GM19240 (cell line): ENCODE data around the gene UGT1A5.

Experiments used
- DNase-seq: peaks from one replicate; pipeline ENCODE4 v3.0.0; 2011; ENCODE audit warnings: low spot score; ENCODE audit not compliant: insufficient read length

UGT1A5 gene

DNA sequence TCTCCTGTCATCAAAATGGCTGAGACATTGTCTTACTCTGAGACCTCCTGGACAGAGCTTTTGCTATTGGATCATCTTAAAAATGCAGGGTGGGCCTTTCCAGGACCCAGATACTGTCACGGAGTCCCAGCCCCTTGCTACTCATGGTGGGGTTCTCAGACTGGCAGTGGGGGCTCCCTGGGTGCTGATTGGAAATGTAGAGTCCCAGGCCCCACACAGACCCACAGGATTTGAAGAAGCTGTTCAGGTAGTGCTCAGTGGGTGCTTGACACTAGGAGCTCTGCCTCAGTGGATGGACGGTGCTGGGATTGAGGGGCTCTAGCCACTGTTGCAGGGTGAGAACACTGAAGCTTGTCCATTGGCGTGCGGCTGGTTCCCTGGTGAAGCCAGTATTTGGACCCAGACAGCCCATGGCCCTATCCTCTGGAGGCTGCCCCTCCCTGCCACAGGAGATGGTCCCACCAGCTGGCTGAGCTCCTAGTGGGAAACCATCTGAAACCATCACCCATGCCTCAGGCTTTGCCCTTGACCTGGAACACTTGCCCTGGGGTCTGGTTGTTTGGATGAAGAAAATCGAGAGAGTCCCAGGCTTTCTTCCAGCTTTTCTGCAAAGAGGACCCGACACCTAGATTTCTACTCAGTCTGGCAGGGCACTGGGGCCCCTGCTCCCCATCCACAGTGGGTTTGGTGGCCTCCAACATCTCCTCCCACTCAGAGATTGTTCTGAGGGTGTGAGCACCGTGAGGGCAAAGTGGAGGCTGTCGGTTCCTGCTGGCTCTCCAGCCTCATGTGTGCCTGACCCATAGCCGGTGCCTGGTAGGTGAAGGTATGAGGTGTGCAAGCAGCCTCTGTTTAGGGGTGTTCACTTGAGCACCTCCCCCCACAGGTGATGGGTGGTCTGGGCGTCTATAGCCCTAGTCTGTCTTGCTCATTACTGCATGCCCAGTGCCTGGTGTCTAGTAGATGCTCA lies 95.5 kb downstream of the UGT1A5 start:
- DNase-seq, result no peak

- DNase-seq, result no peak
Measured at GRCh38 chr2:233810385-233810784, 97.7 kb downstream of the UGT1A5 start.

DNA sequence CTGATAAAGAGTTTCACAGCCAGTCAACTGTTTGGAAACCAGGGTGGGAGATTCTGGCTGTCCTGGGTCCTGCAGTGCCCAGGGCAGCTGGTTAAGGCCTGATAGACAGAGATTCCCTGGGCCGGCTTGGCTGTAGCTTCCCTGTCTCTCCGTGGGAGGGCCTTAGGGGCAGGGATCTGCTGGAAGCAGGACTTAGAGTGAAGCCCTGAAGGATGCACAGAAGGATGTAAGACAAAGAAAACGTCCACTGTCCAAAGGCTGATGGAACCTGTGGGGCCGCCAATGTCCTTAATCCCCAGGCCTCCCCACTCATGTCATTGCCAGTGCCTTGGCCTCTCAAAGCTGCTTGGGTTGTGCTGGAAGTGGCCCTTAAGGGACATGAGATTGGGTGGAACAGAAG lies 98.4 kb downstream of the UGT1A5 start:
- no peak for DNase-seq

GRCh38 chr2:233811732-233812131 lies 99.0 kb downstream of the UGT1A5 start:
- no peak for DNase-seq

DNA sequence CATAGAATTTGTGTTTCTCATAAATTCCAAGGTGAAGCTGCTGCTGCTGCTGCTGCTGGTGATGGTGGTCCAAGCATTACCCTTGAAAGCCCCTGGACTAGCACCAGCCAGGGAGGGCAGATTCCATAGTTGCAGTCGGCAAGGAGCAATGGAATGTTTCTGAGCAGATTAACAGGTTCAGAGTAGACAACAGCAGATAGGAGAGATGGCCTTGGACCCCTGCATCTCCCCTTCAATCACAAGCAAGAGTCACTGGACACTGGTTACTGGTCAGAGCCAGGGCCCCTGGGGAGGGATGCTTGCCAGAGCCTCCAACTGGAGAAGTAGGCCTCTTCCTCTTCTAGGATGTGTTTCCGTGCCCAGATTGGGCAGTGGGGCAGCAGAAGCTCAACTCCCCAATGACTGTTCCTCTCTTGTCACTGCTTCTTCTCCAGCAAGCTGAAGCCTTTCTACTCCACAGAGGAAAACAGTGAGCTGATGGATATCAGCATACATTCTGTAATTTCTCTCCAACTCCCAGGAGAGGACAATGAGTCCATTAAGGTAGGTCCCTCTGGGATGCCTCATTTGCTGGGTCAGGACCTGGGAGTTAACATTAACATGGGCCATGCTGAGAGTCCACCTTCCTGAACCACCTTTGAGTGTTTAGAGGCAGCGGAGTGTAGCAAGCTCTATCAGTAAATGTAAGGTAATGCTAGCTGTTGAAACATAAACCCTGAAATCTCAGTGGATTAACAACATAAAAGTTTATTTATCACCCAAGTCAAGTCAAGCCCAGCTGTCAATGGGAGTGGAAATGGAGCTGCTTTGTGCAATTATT lies 100.7 kb downstream of the UGT1A5 start:
- no peak for DNase-seq

DNA sequence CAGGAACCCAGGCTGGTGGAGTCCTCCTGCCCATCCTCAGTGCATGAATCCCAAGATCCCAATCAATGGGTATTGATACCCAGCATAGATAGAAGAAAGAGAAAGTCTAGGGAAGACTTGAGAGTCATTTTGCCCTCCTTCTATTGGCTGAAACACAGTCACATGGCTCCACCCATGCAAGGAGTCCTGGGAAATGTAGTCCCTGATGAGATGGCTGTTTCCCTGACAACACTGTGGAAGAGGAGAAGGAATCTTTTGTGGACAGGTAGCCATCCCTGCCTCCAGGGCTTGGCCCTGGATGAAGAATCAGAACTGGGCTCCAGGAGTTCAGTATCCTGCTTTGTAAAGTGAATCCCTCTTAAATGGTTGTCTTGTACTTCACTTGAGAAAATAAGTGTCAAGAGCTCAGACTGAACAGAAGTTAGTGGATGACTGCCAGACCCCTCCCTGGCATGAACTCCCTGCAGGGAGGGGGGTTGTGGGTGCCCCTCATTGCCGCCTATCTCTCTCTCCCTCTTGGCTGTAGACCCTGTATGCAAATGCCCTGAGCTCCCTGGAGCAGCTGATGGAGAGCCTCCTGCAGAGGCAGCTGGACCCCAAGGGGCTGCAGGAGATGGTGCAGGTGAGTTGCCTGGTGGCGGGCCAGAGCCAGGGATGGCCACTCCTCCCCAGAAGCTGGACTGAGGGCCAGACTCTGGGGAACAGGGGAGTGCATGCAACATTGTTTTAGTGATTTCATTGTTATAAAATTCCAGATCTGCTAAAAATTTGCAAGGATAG lies 101.5 kb downstream of the UGT1A5 start:
- no peak for DNase-seq

- no peak for DNase-seq
Measured at GRCh38 chr2:233815861-233816260, 103.2 kb downstream of the UGT1A5 start.

- DNase-seq, result no peak
Measured at GRCh38 chr2:233816334-233816733, 103.6 kb downstream of the UGT1A5 start.

DNA sequence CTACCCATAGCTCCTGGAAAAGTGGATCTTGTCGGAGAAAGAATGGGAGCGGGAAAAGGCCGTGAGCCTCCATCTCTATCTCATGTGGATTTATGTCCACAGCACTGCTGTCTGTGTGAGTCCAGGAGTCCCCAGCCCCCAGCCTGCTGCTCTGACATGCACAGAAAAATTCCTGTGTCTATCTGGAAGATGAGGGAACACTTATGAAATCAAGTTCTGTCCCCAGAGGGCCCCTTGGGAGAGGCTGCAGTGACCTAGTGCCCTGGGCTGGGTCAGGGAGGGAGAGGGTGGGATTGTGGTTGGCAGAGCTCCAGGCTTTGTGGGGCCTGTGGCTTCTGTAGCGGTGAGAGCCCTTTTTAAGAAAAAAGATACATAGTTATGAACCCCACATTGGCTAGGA lies 104.1 kb downstream of the UGT1A5 start:
- DNase-seq, result no peak

GRCh38 chr2:233817361-233817911 lies 104.7 kb downstream of the UGT1A5 start:
- DNase-seq, result no peak

DNA sequence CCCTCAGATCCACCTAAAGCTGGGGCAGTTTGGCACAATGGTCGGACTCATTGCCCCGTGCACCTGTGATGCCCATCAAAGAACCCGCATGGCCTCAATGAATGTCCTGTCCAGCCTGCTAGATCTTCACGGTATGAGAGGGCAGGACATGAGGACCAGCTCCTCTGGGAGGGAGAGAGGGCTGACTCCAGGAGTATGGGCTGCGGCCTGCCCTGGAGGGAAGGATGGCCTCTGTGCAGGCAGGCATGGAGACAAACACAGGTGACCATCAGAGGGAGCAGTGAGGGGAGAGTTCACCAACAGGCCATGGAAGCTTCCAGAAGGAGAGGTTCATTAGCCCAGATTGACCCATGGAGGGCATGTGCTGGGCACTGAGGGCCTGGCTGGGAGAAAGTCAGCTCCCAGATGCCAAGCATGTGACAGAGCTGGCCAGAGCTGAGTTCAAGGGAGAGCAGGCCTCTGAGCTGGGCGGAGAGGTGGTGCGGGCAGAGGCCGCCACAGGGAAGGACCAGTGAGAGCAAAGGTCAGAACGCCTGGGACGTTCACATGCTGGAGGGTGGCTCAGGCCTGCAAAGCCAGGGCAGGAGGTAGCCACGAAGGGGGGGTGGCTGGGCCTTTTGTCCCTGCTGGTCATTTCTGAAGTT lies 105.4 kb downstream of the UGT1A5 start:
- DNase-seq, result no peak

DNA sequence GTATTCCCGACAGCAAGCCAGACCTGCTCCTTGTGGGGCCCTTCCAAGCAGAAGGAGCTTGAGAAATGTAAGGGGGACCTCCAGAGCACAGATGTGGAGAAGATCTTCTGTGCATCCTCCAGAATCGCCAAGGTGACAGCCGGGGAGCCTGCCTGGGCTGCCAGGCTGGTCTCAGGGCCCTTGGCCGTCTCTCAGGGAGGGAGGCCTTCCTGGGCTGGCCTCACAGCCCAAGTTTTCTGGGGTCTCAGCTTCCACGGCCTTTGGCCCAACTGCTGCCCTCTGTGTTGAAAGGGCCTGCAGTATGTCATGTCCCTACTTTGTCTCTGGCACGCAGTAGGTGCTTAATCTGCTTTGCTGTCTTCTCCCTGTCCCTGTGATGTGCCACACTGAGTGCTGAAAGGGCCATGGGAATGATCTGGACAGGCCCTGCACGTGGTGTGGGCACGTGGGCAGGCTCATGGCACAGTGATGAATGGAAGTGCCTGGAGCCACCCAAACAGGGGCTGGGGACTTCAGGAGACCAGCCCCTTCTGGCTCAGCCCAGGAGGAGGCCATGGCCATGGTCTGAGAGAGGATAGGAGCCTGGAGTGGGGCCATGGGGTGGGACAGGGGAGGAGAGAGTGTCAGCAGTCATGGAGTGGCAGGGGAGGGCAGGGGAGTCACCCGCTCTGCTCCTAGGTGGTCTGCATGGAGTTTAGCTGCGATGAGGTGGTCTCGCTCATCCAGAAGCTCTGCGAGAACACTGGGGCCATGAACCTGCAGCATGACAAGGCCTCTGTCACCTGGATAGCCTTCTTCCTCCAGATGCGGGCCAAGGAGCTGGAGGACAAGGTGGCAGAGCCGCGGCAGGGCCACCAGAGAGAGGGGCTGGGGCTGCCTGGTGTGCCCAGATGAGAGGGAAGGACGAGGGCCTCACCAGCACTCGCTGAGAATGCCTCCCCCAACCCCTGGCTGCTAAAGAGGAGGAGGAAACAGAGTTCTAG lies 106.2 kb downstream of the UGT1A5 start:
- no peak for DNase-seq

DNA sequence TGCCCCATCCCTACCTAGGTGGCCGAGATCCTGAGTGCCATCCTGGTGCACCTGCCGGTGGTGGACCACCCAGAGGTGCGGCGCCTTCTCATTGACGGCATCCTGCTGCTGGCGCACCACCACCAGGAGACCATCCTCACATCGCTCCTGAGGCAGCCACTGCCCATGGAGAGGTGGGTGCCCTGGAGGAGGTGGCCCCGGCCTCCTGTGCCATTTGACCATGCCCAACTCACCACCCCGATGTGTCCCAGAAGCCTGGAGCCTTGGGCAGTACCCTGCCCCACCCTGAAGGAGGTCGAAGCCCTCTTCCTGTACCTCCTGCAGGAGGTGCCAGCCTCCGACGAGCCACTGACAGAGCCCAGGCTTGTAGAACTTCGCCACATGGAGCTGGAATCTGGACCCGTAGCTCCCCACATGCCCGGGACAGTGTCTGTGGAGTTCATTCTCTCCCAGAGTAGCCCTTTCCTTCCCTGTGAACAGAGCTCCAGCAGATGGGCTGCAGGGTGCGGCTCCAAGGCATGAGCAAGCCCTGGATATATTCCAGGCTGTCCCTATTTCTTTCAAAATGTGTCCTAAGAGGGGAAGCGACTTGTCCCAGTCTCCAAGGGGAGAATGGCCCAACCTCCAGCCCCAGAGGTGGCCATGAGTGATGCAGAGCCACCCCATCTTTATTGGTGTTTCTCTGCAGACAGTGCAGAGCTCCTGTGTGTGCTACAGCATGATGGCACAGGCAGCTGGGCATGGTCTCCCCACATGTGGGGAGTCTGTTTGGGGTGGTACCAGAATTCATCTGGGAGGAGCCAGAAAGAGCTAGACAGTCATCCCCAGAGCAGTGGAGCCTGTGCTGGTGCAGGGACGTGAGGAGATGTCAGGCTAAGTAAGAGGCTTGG lies 107.4 kb downstream of the UGT1A5 start:
- no peak for DNase-seq

GRCh38 chr2:233820774-233821105 lies 108.0 kb downstream of the UGT1A5 start:
- no peak for DNase-seq

DNA sequence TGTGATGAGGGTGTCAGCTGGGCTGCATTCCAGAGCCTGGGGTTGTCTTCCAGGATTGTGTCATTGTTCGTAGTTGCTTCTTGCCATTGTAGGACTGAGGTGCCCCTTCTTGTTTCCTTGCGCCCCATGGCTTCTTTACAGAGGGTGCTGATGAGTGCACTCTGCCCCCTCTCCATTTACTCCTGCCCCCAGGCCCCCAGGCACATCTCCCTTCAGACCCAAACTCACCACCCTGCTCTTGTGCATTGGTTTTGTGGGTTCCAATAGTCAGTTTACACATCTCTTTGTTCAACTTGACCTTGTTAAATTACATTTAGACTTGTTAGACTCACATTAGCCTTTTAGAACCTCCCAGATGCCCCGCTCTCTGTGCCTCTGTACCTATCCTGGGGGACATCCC lies 108.5 kb downstream of the UGT1A5 start:
- no peak for DNase-seq

GRCh38 chr2:233821709-233822100 lies 109.0 kb downstream of the UGT1A5 start:
- DNase-seq, result no peak

GRCh38 chr2:233822101-233822771 lies 109.5 kb downstream of the UGT1A5 start:
- DNase-seq, result no peak
